ENCODE measurements around the gene BUD13. TPM values are rescaled to one million over a fixed set of nuclear protein-coding genes. Genes with fewer than 3 reads are reported as not detected.

Gene BUD13
- polyA plus RNA-seq, 1 donor from 2014 or later: 19.1 TPM

GRCh38 chr11:116701876-116702275 is 70.9 kb downstream of the BUD13 start:
- Histone ChIP-seq H3K36me3 (ENCODE audit: insufficient read depth, low read length) (no peaks in the 10 kb centered on the region), H3K9me2 (ENCODE audit: insufficient read depth, low read length) (no peaks in the 10 kb centered on the region), H3K4me2 (ENCODE audit: low read length) (no peak overlapping the region), H2AFZ (ENCODE audit: low read depth, low read length) (no peak overlapping the region), H3K79me2 (replicated peaks; ENCODE audit: insufficient read depth, low read length) (no peaks in the 10 kb centered on the region), H3K9ac (ENCODE audit: low read length) (no peak overlapping the region), H3K9me3 (ENCODE audit: low read length) (no peaks in the 10 kb centered on the region), H3K27me3 (ENCODE audit: insufficient read depth, low read depth, low read length) (no peaks in the 10 kb centered on the region), H3K4me3 (ENCODE audit: low read length) (no peak overlapping the region), H3F3A (ENCODE audit: insufficient read depth, low read length, poor library complexity, severe bottlenecking) (no peaks in the 10 kb centered on the region), H4K20me1 (ENCODE audit: insufficient read depth) (no peaks in the 10 kb centered on the region), H3K27ac (ENCODE audit: low read length) (no peak overlapping the region)
- no peak for TF ChIP-seq MXI1 (conservative IDR thresholded peaks at IDR 0.05; ENCODE audit: poor library complexity, severe bottlenecking)
- no peak for TF ChIP-seq EP300 (conservative IDR thresholded peaks at IDR 0.05; ENCODE audit: poor library complexity, severe bottlenecking)
- TF ChIP-seq POLR2AphosphoS5 (IDR thresholded peaks at IDR 0.05): no peak
- TF ChIP-seq RAD21 (conservative IDR thresholded peaks at IDR 0.05): no peak
- TF ChIP-seq REST (IDR thresholded peaks at IDR 0.05; ENCODE audit: borderline replicate concordance): no peak
- TF ChIP-seq EZH2 (IDR thresholded peaks at IDR 0.05; ENCODE audit: borderline replicate concordance, insufficient read depth, low read length, poor library complexity, severe bottlenecking): no peak
- TF ChIP-seq TAF1 (IDR thresholded peaks at IDR 0.05; ENCODE audit: low read depth): no peak
- TF ChIP-seq CTCF (IDR thresholded peaks at IDR 0.05; ENCODE audit: poor library complexity, severe bottlenecking): no peak
- TF ChIP-seq SMC3 (conservative IDR thresholded peaks at IDR 0.05; ENCODE audit: poor library complexity): no peak

DNA sequence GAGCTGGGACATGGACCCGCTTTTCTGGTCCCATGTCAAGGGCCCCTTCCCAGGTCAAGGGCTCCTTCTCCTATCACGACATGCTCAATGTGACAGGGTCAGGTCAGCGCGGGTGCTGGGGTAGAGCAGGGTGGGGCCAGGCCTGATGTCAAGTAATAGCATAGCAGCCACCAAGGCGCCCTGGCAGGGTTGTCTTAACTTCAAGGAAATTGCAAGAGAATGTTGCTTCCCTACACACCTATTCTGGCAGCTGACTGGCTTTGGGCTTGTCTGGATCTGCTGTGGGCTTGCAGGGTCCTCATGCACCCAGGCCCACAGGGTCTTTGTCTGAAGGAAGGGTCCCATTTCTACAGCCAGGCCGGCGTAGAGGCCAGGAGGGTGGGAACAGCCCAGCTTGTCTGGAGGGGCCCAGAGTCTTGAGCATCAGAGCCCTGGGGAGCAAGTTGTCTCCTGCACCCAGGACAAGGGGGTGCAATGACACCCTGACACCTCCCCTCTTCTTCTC is 71.4 kb downstream of the BUD13 start:
- H3K4me3 ChIP-seq (ENCODE audit: low read length): no peak overlapping the region
- H3K27ac ChIP-seq (ENCODE audit: low read length): no peak overlapping the region
- TF ChIP-seq SMC3 (conservative IDR thresholded peaks at IDR 0.05; ENCODE audit: poor library complexity) (no peak), POLR2AphosphoS5 (IDR thresholded peaks at IDR 0.05) (no peak), REST (IDR thresholded peaks at IDR 0.05; ENCODE audit: borderline replicate concordance) (no peak), MXI1 (conservative IDR thresholded peaks at IDR 0.05; ENCODE audit: poor library complexity, severe bottlenecking) (no peak), TAF1 (IDR thresholded peaks at IDR 0.05; ENCODE audit: low read depth) (no peak), RAD21 (conservative IDR thresholded peaks at IDR 0.05) (no peak), EP300 (conservative IDR thresholded peaks at IDR 0.05; ENCODE audit: poor library complexity, severe bottlenecking) (no peak)
- no peaks in the 10 kb centered on the region for H3K27me3 ChIP-seq (ENCODE audit: insufficient read depth, low read depth, low read length)
- H3F3A ChIP-seq (ENCODE audit: insufficient read depth, low read length, poor library complexity, severe bottlenecking): no peaks in the 10 kb centered on the region
- H3K9me2 ChIP-seq (ENCODE audit: insufficient read depth, low read length): no peaks in the 10 kb centered on the region
- no peaks in the 10 kb centered on the region for H4K20me1 ChIP-seq (ENCODE audit: insufficient read depth)
- no peak overlapping the region for H3K4me2 ChIP-seq (ENCODE audit: low read length)
- no peak overlapping the region for H3K9ac ChIP-seq (ENCODE audit: low read length)
- H2AFZ ChIP-seq (ENCODE audit: low read depth, low read length): no peak overlapping the region
- no peaks in the 10 kb centered on the region for H3K79me2 ChIP-seq (replicated peaks; ENCODE audit: insufficient read depth, low read length)
- no peaks in the 10 kb centered on the region for H3K9me3 ChIP-seq (ENCODE audit: low read length)
- no peaks in the 10 kb centered on the region for H3K36me3 ChIP-seq (ENCODE audit: insufficient read depth, low read length)
